Measurements from ENCODE around the gene CD2AP.
A peak's percentile ranks its signal among the peaks of the same experiment; 100 is the strongest.

Gene CD2AP

DNA sequence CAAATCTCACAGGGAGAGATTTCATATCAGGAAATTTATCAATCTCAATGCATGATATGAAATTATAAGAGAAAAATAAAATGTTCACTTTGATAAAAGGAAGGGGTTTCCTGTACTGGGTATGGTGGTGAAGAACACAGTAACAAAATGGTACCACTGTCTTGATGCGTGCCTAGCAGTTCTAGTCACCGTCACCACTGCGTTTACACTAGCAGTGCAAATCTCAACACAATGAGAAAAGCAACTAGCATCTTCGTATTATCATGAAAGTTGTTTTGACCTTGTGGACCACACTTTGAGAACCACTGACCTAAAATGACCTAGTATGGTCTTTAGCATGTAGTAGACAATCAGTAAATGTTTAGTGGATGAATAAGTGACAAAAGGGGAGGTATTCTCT lies 152.4 kb downstream of the CD2AP start:
- DNase-seq (ENCODE audit: extremely low read depth, low read depth) = no peak
- TF ChIP-seq, protein P1, sequence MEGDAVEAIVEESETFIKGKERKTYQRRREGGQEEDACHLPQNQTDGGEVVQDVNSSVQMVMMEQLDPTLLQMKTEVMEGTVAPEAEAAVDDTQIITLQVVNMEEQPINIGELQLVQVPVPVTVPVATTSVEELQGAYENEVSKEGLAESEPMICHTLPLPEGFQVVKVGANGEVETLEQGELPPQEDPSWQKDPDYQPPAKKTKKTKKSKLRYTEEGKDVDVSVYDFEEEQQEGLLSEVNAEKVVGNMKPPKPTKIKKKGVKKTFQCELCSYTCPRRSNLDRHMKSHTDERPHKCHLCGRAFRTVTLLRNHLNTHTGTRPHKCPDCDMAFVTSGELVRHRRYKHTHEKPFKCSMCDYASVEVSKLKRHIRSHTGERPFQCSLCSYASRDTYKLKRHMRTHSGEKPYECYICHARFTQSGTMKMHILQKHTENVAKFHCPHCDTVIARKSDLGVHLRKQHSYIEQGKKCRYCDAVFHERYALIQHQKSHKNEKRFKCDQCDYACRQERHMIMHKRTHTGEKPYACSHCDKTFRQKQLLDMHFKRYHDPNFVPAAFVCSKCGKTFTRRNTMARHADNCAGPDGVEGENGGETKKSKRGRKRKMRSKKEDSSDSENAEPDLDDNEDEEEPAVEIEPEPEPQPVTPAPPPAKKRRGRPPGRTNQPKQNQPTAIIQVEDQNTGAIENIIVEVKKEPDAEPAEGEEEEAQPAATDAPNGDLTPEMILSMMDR (IDR thresholded peaks at IDR 0.05; ENCODE audit: low read depth, low read length) = no peak

DNA sequence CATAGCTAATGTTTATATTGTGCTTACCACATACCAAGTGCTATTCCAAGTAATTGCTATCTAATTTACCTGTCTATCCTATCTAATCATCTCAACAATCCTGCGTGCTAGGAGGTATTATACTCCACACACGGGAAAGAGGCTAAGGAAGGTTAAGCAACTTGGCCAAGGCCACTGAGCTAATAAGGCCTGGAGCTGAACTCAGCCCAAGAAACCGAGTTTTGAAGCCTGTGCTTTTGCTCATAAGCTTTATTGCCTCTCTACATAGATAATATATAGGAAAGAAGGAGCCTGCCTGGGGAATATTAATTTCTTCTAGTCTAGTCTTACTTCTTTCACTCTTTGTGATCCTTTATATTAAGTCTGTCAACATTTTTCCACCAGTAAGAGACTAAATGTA lies 153.0 kb downstream of the CD2AP start:
- TF ChIP-seq, protein P1 (IDR thresholded peaks at IDR 0.05; ENCODE audit: low read depth, low read length) = no peak

DNA sequence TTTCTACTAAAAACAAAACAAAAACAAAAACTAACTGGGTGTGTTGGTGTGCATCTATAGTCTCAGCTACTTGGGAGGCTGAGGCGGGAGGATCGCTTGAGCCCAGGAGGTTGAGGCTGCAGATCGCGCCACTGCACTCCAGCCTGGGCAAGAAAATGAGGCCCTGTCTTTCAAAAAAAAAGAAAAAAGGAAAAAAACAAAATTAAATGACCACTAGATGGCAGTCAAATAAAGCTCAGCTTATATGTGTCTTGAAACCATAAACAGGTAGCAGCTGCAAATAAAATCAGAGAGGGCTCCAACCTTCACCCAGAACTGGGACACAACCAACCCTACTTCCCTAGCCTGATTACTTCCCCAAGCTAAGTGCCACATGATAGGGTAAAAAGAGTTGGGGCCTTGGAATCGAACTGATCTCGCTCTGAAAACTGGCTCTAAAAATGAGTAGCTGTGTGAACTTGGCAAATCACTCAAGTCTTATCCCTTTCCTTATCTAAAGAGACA lies 153.7 kb downstream of the CD2AP start:
- no peak for DNase-seq (ENCODE audit: extremely low read depth, low read depth)
- TF ChIP-seq, protein P1 (IDR thresholded peaks at IDR 0.05; ENCODE audit: low read depth, low read length) = peak; percentile 44

More for the DNA sequence above, 153.0 kb downstream of the CD2AP start:
- DNase-seq (ENCODE audit: extremely low read depth, low read depth) = no peak

DNA sequence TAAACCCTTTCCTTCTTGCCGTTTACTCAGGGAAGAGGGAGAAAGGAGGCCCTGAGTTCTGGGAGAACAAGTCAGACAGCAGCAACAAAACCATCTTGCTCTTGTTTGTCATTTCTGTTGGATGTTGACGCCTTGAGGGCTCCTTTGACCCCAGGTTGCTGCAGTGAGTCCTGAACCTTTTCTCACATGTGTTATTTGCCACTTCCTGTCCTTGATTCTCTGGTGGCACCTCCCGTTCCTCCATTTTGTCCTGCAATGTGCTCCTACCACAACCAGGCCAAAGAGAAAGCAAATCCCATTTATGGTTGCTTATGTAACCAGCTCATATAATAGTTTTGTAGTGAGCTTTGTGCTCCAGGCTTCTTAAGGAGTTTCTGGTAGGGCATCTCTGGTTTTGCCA lies 154.2 kb downstream of the CD2AP start:
- DNase-seq (ENCODE audit: extremely low read depth, low read depth) = no peak
- TF ChIP-seq, protein P1 (IDR thresholded peaks at IDR 0.05; ENCODE audit: low read depth, low read length) = no peak

DNA sequence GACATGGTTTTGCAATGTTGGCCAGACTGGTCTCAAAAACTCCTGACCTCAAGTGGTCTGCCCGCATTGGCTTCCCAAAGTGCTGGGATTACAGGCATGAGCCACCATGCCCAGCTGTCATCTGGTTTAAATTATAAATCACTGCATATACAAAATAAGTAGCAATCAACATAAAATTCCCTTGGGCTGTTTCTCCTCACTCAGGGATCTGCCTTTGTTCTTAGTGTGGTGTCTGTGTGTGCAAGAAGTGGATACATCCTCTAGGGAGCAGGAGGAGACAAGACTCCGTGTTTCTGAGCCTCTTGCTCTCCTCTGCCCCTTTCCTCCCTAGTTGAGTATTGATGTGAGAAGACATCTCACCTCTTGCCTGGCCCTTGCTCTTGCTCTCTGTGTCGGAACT lies 155.6 kb downstream of the CD2AP start:
- peak; percentile 53 for DNase-seq (ENCODE audit: extremely low read depth, low read depth)
- TF ChIP-seq, protein P1 (IDR thresholded peaks at IDR 0.05; ENCODE audit: low read depth, low read length) = peak; percentile 35

DNA sequence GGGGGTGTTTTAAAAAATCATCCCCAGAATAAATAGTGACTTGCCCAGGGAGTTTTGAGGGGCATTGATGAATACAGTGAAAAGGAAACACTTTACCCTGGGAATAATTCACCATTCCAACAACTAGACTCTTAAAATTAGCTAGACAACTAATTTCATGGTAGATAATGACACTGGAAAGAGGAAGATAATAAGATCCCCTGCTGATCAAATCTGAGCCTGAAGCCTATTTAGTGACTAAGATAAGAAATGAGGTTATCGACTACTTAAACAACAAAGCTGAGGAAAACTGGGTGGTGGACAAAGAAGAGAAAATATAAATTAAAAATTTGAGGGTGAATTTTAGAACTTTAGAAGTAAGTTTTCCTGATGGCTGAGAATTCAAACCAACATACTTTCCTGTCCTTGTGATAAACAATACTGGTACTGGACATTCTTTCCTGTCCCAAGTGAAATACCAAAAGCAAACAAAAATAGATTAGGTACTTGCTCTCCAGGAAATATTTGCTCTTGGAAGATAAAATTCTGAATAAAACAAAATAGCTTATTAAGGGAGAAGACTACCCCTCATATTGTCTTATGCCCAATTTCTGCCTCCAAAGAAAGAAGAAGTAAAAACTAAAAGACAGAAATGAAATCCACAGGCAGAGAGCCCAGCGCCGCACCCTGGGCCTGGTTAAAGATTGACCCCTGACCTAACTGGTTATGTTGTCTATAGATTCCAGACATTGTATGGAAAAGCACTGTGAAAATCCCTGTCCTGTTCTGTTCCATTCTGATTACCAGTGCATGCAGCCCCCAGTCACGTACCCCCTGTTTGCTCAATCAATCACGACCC lies 156.8 kb downstream of the CD2AP start:
- DNase-seq (ENCODE audit: extremely low read depth, low read depth) = no peak
- TF ChIP-seq, protein P1 (IDR thresholded peaks at IDR 0.05; ENCODE audit: low read depth, low read length) = no peak

DNA sequence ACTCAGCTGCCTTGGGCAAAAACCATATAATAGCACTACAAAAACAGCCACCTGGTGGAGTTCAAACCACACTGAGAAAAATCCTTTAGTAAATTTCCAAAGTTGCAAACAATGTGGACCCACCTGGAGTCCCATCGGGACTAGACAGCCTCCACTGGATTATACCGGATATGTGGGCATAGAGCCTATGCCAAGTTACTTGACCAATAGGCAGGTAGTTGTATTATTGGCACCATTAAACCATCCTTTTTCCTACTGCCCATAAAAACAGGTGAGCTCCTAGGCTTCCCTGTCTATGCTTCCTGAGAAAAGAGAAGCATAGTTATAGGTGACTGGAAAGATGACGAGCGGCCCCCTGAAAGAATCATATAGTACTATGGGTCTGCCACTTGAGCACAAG lies 169.1 kb downstream of the CD2AP start:
- TF ChIP-seq, protein P1 (IDR thresholded peaks at IDR 0.05; ENCODE audit: low read depth, low read length) = no peak
- no peak for DNase-seq (ENCODE audit: extremely low read depth, low read depth)

Data from AG09319 (cell line).